HAP-1 (cell line): ENCODE measurements around the gene ACTN3.
"Not testable (repeated sequence)": the region's sequence is repeated elsewhere in the genome, so short reads cannot be mapped to it uniquely, and the experiment has no call there.

Source experiments
- DNase-seq, 2 experiments: peaks; one replicate each; pipeline ENCODE4 v3.0.0-alpha.2; 2016 to 2020; ENCODE audit warnings: low spot score in 2 of 2
- H3K27me3 ChIP-seq: fragments of 250-450 bp; sonication (Bioruptor Pico); 2 replicates; pipeline ENCODE4 v1.5.1; 2020; ENCODE audit warnings: low read depth, mild to moderate bottlenecking, moderate library complexity
- H3K36me3 ChIP-seq: fragments of 250-450 bp; sonication (Bioruptor Pico); replicated peaks from 2 replicates; pipeline ENCODE4 v1.5.1; 2020; ENCODE audit warnings: mild to moderate bottlenecking
- H3K4me1 ChIP-seq: fragments of 250-450 bp; sonication (Bioruptor Pico); 2 replicates; pipeline ENCODE4 v1.5.1; 2020; ENCODE audit warnings: mild to moderate bottlenecking
- H3K4me3 ChIP-seq: fragments of 250-450 bp; sonication (Bioruptor Pico); 2 replicates; pipeline ENCODE4 v1.5.1; 2020; ENCODE audit warnings: mild to moderate bottlenecking, moderate library complexity
- H3K9me3 ChIP-seq: fragments of 250-450 bp; sonication (Bioruptor Pico); 2 replicates; pipeline ENCODE4 v1.5.1; 2020; ENCODE audit warnings: mild to moderate bottlenecking, moderate library complexity
- in situ Hi-C: fragments of 300-500 bp; cut with MboI; formaldehyde crosslinking; loops from 3 replicates; pipeline ENCODE4 v1.14.3; 2020; ENCODE audit warnings: low sequenced_read_pairs, inconsistent platforms, mixed read lengths

The ACTN3 gene

GRCh38 chr11:66586136-66586535 is 39.4 kb downstream of the ACTN3 start:
- H3K36me3 ChIP-seq, result no peaks in the 10 kb centered on the region
- no peaks in the 10 kb centered on the region for H3K4me1 ChIP-seq
- in situ Hi-C loops, result no loop called here
- no peak overlapping the region for H3K4me3 ChIP-seq
- no peaks in the 10 kb centered on the region for H3K27me3 ChIP-seq
- no peak for DNase-seq
- H3K9me3 ChIP-seq, result peaks cover 6% of the 10 kb centered on the region; the same call in 1 of the 2 replicates

- DNase-seq, H3K27me3 ChIP-seq, in situ Hi-C loops, H3K9me3 ChIP-seq, H3K4me3 ChIP-seq, H3K36me3 ChIP-seq: not testable (repeated sequence)
- peaks cover 12% of the 10 kb centered on the region for H3K4me1 ChIP-seq
Measured at GRCh38 chr11:66589315-66589714, 42.6 kb downstream of the ACTN3 start.

DNA sequence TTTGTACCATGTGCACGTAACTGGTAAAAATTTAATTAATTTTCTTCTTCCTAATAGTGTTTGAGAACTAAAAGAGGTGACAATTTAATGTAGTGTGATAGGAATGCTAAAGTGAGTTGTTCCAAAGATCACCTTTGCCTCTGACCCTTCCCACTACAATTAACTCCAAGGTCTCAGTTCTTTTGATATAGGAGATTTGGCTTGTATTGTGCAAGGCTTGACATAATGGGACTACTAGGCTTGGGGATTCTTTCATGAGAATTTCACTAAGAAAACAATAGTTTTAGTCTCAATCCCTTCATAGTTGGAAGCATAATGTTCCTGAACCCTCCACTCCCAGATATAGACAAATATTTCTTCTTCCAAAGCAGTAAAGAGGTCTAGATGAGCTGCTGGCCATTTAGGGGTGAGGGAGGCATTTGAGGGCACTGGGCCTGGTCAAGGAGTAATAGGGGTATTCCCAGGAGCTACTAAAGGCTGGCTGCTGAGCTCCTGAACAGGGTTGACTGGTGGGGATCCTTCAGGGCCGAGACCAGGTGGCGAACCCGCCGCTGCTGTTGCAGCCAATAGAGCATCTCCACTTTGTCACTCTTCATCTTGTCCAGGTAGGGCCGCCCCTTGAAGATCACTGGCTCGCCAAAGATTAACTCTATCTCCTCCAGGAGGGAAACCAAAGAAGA is 43.4 kb downstream of the ACTN3 start:
- Histone ChIP-seq H3K36me3 (no peaks in the 10 kb centered on the region), H3K4me1 (peaks cover 16% of the 10 kb centered on the region), H3K4me3 (no peak overlapping the region), H3K27me3 (no peaks in the 10 kb centered on the region), H3K9me3 (no peaks in the 10 kb centered on the region)
- in situ Hi-C loops, result no loop called here
- DNase-seq, result no peak

DNA sequence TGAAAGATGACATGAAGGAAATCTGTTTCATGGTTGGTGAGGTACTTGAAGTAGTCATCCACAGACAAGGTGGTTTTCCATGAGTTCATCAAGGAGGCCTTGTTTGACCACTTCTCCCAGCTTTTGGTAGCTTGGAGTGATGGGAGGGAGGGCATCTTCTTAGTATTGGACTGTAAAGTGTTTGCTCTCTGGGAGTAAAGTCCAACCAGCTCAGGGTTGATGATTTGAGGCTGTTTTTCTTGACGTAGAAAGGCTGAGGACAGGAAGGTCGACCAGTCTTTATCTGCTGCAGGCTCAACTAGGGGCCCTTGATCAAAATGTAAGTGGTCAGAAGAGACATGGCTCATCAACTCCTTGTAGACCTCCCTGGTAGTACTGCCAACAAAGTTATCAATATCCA is 44.5 kb downstream of the ACTN3 start:
- Histone ChIP-seq H3K4me1 (peaks cover 17% of the 10 kb centered on the region), H3K9me3 (no peaks in the 10 kb centered on the region), H3K4me3 (no peak overlapping the region), H3K36me3 (no peaks in the 10 kb centered on the region), H3K27me3 (no peaks in the 10 kb centered on the region)
- in situ Hi-C loops, result no loop called here
- no peak for DNase-seq

- no peaks in the 10 kb centered on the region for H3K36me3 ChIP-seq
- H3K4me1 ChIP-seq, result peaks cover 17% of the 10 kb centered on the region
- peak within 1 kb of the TSS; percentile 60 for H3K4me3 ChIP-seq
- no peaks in the 10 kb centered on the region for H3K27me3 ChIP-seq
- no peaks in the 10 kb centered on the region for H3K9me3 ChIP-seq
- in situ Hi-C loops, result no loop called here
- peak; percentile 93 to 99 for DNase-seq
Measured at GRCh38 chr11:66592457-66593302, 46.0 kb downstream of the ACTN3 start, which contains the start of the genes CCDC87 and CCS. Gene CCDC87, minus strand, starts transcription at chr11:66593063. Its CDS starts 48 bp downstream, at chr11:66593015. Gene CCS, plus strand, starts transcription at chr11:66593185. Its CDS starts 77 bp downstream, at chr11:66593262.

DNA sequence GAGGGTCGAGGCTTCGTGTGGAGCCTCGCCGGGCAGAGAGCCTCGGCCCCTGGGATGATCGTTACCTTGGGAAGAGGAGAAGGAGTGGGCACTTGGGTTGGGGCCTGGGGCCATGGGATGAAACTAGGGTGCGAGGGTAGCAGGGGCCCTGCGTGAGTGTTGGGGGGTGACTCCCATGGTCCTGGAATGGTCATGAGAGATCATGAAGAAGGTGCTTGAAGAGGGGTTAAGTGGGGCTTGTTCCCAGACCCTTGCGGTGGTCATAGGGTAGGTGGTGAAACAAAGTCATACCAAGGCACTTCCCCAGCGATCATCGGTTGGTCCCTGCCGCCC is 46.6 kb downstream of the ACTN3 start:
- Histone ChIP-seq H3K4me3 (peak overlapping the region; percentile 60), H3K4me1 (peaks cover 17% of the 10 kb centered on the region), H3K9me3 (no peaks in the 10 kb centered on the region), H3K36me3 (no peaks in the 10 kb centered on the region), H3K27me3 (no peaks in the 10 kb centered on the region)
- DNase-seq, result no peak
- in situ Hi-C loops, result no loop called here

DNA sequence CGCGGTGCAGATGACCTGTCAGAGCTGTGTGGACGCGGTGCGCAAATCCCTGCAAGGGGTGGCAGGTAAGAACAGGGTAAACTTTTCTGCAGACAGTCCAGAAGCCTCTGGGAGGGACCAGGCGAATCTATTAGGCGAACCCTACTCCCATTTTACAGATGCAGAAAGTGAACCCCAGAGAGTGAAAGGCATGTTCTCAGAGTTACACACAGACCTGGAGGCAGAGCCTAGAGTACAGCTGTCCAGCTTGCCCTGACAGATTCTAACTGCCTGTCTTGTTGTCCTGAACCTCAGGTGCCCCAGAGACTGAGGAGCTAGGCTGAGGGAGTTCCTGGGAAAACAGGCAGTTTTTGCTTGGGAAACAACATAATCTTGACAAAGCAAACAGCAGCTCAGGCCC is 46.9 kb downstream of the ACTN3 start:
- H3K4me1 ChIP-seq, result peaks cover 17% of the 10 kb centered on the region
- H3K36me3 ChIP-seq, result no peaks in the 10 kb centered on the region
- no peaks in the 10 kb centered on the region for H3K9me3 ChIP-seq
- H3K27me3 ChIP-seq, result no peaks in the 10 kb centered on the region
- no peak for DNase-seq
- peak overlapping the region; percentile 60 for H3K4me3 ChIP-seq
- in situ Hi-C loops, result no loop called here

- no peak for DNase-seq
Measured at GRCh38 chr11:66595245-66595904, 48.7 kb downstream of the ACTN3 start.

DNA sequence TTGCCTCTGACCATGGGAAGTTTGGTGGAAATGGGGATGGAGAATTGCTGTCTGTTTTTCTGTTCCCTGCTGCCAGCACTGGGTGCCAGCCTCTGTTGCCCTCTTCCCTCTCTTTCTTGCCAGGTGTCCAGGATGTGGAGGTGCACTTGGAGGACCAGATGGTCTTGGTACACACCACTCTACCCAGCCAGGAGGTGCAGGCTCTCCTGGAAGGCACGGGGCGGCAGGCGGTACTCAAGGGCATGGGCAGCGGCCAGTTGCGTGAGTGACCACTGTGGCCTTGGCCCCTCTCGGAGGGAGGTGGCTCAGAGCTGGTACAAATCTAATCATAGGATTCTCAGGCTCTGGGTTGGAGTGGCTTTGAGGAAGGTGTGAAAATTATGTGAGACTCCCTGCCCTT is 52.3 kb downstream of the ACTN3 start:
- Histone ChIP-seq H3K9me3 (no peaks in the 10 kb centered on the region), H3K36me3 (peaks cover 17% of the 10 kb centered on the region), H3K4me1 (peaks cover 4% of the 10 kb centered on the region), H3K27me3 (no peaks in the 10 kb centered on the region), H3K4me3 (no peak overlapping the region)
- DNase-seq, result no peak
- in situ Hi-C loops, result no loop called here

More at GRCh38 chr11:66595245-66595904, 48.7 kb downstream of the ACTN3 start:
- no peaks in the 10 kb centered on the region for H3K27me3 ChIP-seq
- in situ Hi-C loops, result no loop called here
- H3K4me3 ChIP-seq, result no peak overlapping the region
- H3K4me1 ChIP-seq, result peaks cover 17% of the 10 kb centered on the region
- H3K9me3 ChIP-seq, result no peaks in the 10 kb centered on the region
- H3K36me3 ChIP-seq, result peaks cover 15% of the 10 kb centered on the region

GRCh38 chr11:66600219-66600618 is 53.5 kb downstream of the ACTN3 start:
- no peak for DNase-seq
- H3K36me3 ChIP-seq, result peaks cover 25% of the 10 kb centered on the region
- no peaks in the 10 kb centered on the region for H3K9me3 ChIP-seq
- in situ Hi-C loops, result no loop called here
- H3K4me3 ChIP-seq, result no peak overlapping the region
- H3K4me1 ChIP-seq, result no peaks in the 10 kb centered on the region; the same call in none of the 2 replicates
- H3K27me3 ChIP-seq, result no peaks in the 10 kb centered on the region

GRCh38 chr11:66600631-66601233 is 54.0 kb downstream of the ACTN3 start:
- no peaks in the 10 kb centered on the region for H3K4me1 ChIP-seq
- H3K9me3 ChIP-seq, result no peaks in the 10 kb centered on the region
- no peaks in the 10 kb centered on the region for H3K27me3 ChIP-seq
- peaks cover 30% of the 10 kb centered on the region for H3K36me3 ChIP-seq
- H3K4me3 ChIP-seq, result no peak overlapping the region
- DNase-seq, result no peak
- in situ Hi-C loops, result no loop called here

DNA sequence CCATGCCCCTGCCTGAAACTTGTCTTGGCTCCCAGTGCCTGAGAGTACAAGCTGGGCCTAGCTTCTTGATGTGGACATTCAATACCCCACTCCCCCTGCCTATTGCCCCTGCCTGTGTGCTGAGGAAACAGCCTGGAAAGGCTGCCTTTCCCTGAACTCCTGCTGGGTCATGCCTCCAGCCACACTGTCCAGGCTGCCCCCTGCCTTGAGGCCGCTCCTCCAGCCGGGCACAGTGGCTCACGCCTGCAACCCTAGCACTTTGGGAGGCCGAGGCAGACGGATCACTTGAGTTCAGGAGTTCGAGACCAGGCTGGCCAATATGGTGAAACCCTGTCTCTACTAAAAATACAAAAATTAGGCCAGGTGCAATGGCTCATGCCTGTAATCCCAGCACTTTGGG is 56.4 kb downstream of the ACTN3 start:
- peaks cover 35% of the 10 kb centered on the region for H3K36me3 ChIP-seq
- DNase-seq, result no peak
- H3K4me3 ChIP-seq, result no peak overlapping the region
- no peaks in the 10 kb centered on the region for H3K4me1 ChIP-seq
- no peaks in the 10 kb centered on the region for H3K9me3 ChIP-seq
- in situ Hi-C loops, result no loop called here
- H3K27me3 ChIP-seq, result no peaks in the 10 kb centered on the region

DNA sequence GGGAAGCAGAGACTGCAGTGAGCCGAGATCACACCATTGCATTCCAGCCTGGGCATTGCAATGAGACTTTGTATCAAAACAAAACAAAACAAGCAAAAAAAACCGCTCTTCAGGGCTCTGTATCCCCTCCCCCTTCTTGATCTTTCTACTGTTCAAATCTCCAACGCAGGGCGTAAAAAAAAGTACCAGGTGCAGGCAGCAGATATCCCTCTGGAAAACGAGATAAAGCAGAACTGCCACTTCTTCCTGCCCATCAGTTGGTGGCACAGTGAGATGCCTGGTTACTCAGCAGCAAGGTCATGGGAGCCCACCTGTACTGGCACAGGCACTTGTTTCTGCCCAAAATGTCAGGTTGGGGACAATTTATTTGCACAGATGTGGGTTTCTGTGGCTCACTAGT is 57.5 kb downstream of the ACTN3 start:
- Histone ChIP-seq H3K4me1 (no peaks in the 10 kb centered on the region), H3K4me3 (no peak overlapping the region)

More for the DNA sequence above, 57.5 kb downstream of the ACTN3 start:
- DNase-seq, result no peak
- Histone ChIP-seq H3K36me3 (peaks cover 32% of the 10 kb centered on the region), H3K27me3 (no peaks in the 10 kb centered on the region), H3K9me3 (no peaks in the 10 kb centered on the region)
- in situ Hi-C loops, result no loop called here
